HG03108 (cell line): ENCODE data around the gene CTBP1.

Source experiments
- ATAC-seq: cut with Tn5 transposase; IDR thresholded peaks from one replicate; pipeline ENCODE4 v1.9.1; 2021; ENCODE audit warnings: moderate library complexity; ENCODE audit not compliant: unreplicated experiment

Gene CTBP1

DNA sequence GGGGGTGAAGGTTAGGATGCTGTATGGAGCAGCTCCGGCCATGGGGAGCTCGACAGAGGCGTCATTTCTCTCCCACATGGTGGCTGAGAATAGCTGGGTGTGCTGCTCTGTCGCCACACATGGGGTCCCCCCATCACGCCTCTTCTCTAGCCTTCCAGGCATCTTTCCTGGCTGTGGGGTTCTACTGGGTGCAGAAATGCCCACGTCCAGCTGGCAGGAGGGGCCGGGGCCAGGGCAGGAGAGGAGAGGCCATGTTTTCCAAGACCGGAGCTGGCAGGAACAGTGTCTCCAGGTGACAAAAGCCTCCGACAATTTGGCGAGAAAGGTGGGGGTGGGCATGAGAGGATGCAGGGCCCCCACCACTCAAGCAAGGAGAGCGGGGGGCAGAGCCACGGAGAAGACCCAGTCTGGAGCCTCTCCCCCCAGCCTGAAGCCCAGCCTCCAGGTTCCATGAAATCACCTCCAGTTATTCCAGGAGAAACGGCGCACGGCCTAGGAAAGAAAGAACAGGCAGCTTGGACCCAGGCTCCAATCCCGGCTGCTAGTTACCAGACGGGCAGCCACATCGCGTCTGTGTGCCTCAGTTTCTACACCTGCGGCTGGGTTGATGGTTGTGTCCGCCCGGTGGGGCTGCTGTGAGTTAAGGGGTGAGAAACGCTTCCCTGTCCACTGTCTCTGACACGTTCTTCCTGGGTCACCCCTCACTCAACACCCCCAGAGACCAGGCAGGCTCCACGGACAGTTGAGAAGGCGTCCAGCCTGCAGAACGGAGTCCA lies 49.2 kb downstream of the CTBP1 start:
- ATAC-seq, result no peak

- no peak for ATAC-seq
These were observed 50.7 kb downstream of the CTBP1 start for GRCh38 chr4:1198098-1198844.

DNA sequence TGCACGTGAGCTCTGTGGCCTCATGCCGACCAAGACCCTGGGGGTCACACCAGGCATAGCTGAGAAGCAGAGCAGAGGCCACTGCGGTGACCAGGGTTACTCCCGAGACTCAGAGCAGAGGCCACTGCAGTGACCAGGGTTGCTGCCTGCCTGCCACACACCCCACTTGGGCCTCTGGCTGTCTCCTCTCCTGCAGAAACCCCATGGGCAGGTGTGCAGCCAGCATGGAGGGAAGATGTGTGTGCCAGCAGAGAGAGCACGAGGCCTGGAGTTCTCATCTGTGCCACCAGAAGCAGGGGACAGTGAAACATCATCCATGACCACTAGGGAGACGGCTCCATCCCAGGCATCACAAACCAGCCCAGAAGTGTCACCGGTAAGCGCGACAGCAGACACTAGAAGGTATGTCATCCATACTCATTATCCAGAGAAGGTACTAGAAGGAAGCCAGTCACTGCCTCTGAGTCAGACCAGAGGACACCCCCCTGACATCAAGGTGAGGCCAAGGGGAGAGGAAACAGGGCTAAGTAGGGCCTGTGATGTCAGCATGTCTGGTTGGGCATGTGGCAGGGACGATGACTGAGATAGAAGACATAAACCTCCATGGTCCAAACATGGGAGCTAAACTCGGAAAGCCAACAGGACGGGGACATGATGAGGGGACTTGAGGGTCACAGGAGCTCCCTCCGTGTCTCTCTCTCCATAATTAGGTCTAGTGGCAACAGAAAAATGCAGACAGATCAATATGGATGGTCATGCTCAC lies 52.3 kb downstream of the CTBP1 start:
- no peak for ATAC-seq

DNA sequence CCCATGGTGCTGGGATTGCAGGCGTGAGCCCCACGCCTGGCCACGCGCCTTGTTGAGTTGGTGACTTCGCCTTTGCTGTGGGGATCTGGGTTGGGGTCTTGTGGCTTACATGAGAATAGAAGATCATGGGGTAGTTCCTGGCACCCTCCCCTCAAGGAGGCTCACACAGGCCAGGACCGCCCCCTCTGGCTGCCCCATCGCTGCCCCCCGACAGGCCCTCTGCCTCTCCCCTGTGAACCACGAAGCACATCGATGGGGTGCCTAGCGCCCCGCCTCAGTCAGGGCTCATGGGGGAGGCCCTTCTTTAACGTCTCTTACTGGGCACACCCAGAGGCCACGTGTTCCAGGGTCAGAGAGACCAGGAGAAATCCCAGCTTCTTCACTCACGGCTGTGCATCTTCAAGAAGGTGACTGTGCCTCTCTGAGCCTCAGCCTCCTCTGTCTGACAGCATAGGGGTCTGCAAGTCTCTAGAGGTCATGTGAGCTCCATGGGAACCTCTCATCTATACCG lies 53.0 kb downstream of the CTBP1 start:
- ATAC-seq, result no peak

DNA sequence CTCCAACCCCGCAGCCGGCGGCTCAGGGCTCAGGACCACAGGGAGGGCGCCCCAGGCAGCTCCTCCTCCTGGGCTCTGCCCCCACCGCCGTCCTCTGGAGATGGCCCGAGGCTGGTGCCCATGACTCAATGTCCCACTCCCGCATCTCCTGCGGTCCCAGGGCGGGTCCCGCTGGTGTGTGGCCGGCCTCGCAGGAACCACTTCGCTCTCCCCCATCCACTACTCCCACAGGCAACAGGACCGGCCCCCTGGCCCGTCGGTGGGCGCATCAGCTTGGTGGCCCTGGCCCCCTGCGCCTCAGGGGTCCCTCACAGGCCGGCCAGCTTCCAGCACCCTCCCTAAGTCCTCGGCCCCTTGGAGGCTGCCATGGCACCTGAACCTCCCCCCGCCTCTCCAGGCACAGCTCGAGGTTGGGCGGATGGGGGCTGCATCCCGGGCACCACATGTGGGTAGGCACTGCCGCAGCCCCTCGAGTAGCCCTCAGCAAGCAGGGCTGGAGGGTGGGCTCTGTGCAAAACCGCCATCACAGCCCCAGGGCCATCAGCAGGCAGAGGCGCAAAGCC lies 53.7 kb downstream of the CTBP1 start:
- ATAC-seq, result no peak

DNA sequence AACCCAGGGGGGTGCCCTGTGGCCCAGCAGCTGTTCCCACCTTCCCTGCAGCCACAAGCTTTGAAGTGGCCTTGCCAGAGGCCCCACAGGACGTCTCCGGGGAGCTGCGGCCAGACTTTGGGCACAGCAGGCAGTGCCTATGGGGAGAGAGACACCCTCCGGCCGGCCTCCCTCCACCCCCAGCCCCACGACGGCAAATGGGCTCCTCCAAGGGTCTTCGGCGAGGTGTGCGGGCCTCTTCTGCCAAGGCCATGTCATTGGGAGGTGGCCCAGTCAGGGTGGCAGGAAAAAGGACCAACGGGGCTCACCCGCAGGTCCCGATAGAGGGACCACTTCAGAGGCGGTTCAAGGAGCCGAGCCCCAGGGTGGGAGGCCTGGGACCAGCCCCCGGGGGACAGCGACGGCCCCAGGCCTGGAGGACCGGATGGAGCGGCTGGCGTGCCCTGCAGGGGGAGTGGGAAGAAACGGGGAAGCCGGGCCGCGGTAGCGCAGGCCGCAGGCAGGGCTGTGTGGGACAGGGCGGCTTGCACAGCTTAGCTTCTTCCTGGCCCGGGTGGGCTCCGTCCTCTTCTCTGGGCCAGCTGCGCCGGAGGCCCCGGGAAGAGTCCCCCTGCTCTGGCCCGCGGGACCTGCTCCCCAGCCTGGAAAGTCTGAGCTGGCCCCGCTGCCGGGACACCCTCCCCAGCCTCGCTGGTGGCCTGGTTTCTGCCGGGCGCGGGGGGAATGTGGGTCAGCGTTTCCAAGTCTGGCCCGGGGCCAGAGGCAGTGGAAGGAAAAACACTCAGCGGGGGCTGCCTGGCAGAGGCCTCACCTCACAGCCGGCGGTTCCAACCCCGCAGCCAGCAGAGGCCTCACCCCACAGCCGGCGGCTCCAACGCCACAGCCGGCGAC lies 54.7 kb downstream of the CTBP1 start:
- ATAC-seq, result no peak

DNA sequence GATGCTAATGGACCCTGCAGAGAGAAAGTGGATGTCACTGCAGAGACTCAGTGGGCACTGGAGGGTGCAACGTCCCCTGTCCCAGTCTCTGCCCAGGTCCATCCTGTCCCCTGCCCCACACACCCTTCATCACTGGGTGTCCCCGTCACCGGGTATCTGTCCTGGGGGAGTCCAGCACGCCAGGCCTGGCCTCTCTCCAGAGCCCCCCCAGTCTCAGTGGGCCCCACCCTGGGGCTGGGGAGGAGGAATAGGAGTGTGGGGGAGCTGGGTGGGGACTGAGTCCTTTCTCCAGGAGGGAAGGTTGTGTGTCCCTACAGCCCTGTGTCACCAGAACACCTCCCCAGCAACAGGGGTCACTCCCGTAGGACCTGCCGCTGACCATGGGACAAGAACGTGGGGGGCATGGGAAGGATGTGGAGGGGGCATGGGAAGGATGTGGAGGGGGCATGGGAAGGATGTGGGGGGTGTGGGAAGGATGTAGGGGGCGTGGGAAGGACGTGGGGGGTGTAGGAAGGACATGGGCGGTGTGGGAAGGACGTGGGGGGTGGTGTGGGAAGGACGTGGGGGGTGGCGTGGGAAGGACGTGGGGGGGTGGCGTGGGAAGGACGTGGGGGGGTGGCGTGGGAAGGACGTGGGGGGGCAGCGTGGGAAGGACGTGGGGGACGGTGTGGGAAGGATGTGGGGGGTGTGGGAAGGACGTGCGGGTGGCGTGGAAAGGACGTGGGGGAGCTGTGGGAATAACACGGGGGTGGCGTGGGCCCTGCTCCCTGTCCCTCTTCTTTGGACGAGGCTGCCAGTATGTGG lies 55.5 kb downstream of the CTBP1 start:
- ATAC-seq, result no peak

- ATAC-seq, result no peak
These were observed 56.3 kb downstream of the CTBP1 start for GRCh38 chr4:1192493-1193205.

GRCh38 chr4:1192091-1192492 lies 56.8 kb downstream of the CTBP1 start:
- ATAC-seq, result no peak

DNA sequence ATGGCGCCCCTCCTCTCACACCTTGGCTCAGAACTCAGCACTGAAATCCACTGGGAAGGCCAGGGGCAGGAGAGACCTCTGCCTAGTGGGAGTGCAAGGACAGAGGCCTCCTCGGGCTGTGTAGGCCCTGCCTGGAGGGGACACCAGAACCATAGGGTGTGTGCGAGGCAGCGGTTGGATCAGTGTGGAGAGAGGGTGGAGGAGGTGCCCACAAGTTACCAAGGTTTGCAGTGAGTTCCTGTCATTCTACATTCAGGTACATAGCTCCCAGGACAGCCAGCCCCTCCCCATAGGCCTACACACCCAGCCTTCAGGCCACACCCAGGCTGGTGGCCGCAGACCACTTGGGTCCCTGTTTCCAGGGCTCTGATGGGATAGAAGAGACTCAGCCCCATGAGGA lies 57.3 kb downstream of the CTBP1 start:
- ATAC-seq, result no peak

DNA sequence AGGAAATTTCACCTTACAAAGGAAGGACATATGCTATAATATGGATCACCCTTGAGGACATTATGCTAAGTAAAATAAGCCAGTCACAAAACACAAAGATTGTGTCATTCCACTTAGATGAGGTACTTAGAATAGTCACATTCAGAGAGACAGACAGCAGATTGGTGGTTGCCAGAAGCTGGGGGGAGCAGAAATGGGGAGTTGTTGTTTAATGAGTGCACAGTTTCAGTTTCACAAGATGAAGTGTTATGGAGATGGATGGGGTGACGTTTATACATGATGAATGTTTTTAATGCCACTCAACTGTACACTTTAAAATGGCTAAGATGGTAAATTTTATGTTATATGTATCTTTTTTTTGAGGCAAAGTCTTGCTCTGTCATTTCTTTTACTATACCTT lies 61.7 kb downstream of the CTBP1 start:
- ATAC-seq, result no peak

DNA sequence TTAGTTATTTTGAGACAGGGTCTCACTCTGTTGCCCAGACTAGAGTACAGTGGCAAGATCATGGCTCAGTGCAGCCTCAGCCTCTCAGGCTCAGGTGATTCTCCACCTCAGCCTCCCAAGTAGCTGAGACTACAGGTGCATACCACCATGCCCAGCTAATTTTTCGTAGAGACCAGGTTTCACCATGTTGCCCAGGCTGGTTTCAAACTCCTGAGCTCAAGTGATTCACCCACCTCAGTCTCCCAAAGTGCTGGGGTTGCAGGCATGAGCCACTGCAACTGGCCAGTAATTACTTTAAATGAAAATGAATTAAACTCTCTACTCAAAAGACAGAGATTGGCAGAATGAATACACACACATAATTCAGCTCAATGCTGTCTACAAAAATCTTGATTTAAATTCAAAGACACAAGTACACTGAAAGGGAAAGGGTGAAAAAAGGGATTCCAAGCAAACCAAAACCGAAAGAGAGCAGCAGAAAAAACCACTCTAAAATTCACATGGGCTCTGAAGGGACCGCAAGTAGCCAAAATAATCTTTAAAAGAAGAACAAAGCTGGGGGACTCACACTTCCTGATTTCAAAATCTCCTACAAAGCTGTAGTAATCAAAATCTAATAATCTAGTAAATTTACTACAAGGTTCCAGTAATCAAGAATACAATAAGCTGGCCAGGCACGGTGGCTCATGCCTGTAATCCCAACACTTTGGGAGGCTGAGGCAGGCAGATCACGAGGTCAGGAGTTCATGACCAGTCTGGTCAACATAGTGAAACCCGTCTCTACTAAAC lies 64.8 kb downstream of the CTBP1 start:
- ATAC-seq, result no peak

- ATAC-seq, result no peak
These were observed 66.6 kb downstream of the CTBP1 start for GRCh38 chr4:1182313-1182712.

- ATAC-seq, result no peak
These were observed 68.3 kb downstream of the CTBP1 start for GRCh38 chr4:1180663-1181062.

GRCh38 chr4:1179976-1180375 lies 69.0 kb downstream of the CTBP1 start:
- ATAC-seq, result no peak

GRCh38 chr4:1179089-1179441 lies 69.9 kb downstream of the CTBP1 start:
- no peak for ATAC-seq

DNA sequence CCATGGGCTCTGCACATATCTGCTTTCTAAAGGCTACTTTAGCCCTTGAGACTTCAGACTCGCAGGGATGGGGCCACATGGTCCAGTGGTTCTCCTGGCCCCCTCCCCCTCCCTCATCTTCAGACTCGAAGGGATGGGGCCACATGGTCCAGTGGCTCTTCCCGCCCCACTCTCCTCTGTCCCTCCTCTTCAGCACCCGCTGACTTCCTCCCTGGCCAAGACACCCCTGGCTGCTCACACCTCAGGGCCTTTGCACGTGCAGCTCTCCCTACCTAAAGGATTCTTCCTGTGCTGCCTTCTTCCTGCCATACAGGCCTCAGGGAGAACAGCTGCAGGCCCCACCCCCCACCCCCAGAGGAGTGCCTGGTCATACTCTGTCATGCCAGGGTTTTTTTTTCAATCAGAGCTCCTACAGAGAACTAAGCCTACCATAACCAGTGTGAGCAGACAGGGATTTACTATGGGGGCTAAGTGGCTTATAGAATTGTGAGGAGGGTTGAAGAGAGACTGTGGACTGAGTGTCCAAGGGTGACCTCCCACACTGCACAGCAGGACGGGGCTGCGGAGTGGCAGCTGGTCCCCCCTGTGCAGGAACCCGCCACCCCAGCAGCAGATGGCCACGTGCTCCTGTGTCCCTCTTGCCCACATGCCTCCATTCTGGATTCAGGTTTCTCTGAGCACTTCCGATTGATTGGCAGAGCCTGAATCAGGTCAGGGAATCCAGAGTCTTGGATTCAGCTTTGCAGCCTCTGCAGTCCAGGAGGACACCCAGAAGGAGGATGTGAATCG lies 70.4 kb downstream of the CTBP1 start:
- no peak for ATAC-seq
